IMR-90 (cell line): ENCODE results near the gene RASGRF2. TPM values are rescaled to one million over a fixed set of nuclear protein-coding genes. Genes with fewer than 3 reads are reported as not detected.
A peak's percentile ranks its signal among the peaks of the same experiment; 100 is the strongest.

Experiments
- ATAC-seq: fragments of 200-7000 bp; cut with Tn5 transposase; 2 replicates; pipeline ENCODE4 v1.9.1; 2020; ENCODE audit warnings: low read depth, mild to moderate bottlenecking, moderate library complexity
- BruUV-seq: library from RNA; stranded (reverse); fragments of 400-500 nt; replicated peaks from 2 replicates; lab custom pipeline; 2021; lab: Mats Ljungman, UMichigan
- CTCF ChIA-PET: fragments of 300-600 bp; formaldehyde crosslinking; extraction: SDS; loops from one replicate; lab custom pipeline; 2021; ENCODE audit warnings: antibody characterized with exemption; lab: Yijun Ruan, JAX
- POLR2A ChIA-PET: fragments of 300-600 bp; sonication (Branson Sonifier 250); formaldehyde crosslinking; loops from one replicate; lab custom pipeline; 2022; ENCODE audit warnings: antibody characterized with exemption; ENCODE audit not compliant: unreplicated experiment; lab: Charles Lee
- DNase-seq: peaks from one replicate; pipeline ENCODE4 v3.0.0; 2013
- H2AFZ ChIP-seq: replicated peaks from 2 replicates; pipeline ENCODE3; 2013; ENCODE audit warnings: low read length, mild to moderate bottlenecking; ENCODE audit not compliant: poor library complexity
- H2AK5ac ChIP-seq: 2 replicates; pipeline ENCODE4 v1.6.1; 2013; ENCODE audit warnings: low read depth, low read length, inconsistent platforms
- H2AK9ac ChIP-seq: replicated peaks from 2 replicates; pipeline ENCODE3; 2013; ENCODE audit warnings: mild to moderate bottlenecking, low read depth, low read length, moderate library complexity; ENCODE audit not compliant: poor library complexity
- H2BK120ac ChIP-seq: 2 replicates; pipeline ENCODE4 v1.6.1; 2013; ENCODE audit warnings: low read depth, low read length, inconsistent platforms
- H2BK15ac ChIP-seq: 3 replicates; pipeline ENCODE4 v1.6.1; 2013; ENCODE audit warnings: low read depth, low read length, inconsistent platforms
- H2BK20ac ChIP-seq: 2 replicates; pipeline ENCODE4 v1.6.1; 2013; ENCODE audit warnings: low read depth, mild to moderate bottlenecking, inconsistent platforms, low read length, moderate library complexity
- H2BK5ac ChIP-seq: 2 replicates; pipeline ENCODE4 v1.6.1; 2013; ENCODE audit warnings: mild to moderate bottlenecking, low read depth, low read length, inconsistent platforms; ENCODE audit not compliant: poor library complexity, severe bottlenecking
- H3K14ac ChIP-seq: replicated peaks from 2 replicates; pipeline ENCODE4 v1.6.1; 2013; ENCODE audit warnings: low read depth, low read length, inconsistent platforms
- H3K18ac ChIP-seq: 2 replicates; pipeline ENCODE4 v1.6.1; 2013; ENCODE audit warnings: low read depth, low read length, control low read depth
- H3K23ac ChIP-seq: 2 replicates; pipeline ENCODE4 v1.6.1; 2013; ENCODE audit warnings: low read depth, low read length, inconsistent platforms
- H3K27ac ChIP-seq: 2 replicates; pipeline ENCODE4 v1.5.1; 2013; ENCODE audit warnings: mild to moderate bottlenecking, control low read depth, low read length; ENCODE audit not compliant: insufficient read depth
- H3K27me3 ChIP-seq: 2 replicates; pipeline ENCODE4 v1.6.1; 2013; ENCODE audit warnings: low read length; ENCODE audit not compliant: control insufficient read depth, insufficient read depth
- H3K36me3 ChIP-seq: 2 replicates; pipeline ENCODE4 v1.6.1; 2013; ENCODE audit warnings: low read length, mixed read lengths; ENCODE audit not compliant: control insufficient read depth, insufficient read depth
- H3K4ac ChIP-seq: 2 replicates; pipeline ENCODE4 v1.6.1; 2013; ENCODE audit warnings: low read depth, low read length, inconsistent platforms
- H3K4me1 ChIP-seq: 2 replicates; pipeline ENCODE4 v1.6.1; 2013; ENCODE audit warnings: low read length, mixed read lengths; ENCODE audit not compliant: control insufficient read depth, insufficient read depth
- H3K4me2 ChIP-seq: 2 replicates; pipeline ENCODE4 v1.6.1; 2013; ENCODE audit warnings: low read depth, mild to moderate bottlenecking, control low read depth, low read length, moderate library complexity
- H3K4me3 ChIP-seq: 2 replicates; pipeline ENCODE4 v1.5.1; 2013; ENCODE audit warnings: low read depth, mild to moderate bottlenecking, control low read depth, low read length, moderate library complexity; ENCODE audit not compliant: insufficient read depth
- H3K56ac ChIP-seq: 2 replicates; pipeline ENCODE4 v1.6.1; 2013; ENCODE audit warnings: low read length, inconsistent platforms; ENCODE audit not compliant: insufficient read depth; ENCODE audit errors: extremely low read depth
- H3K79me1 ChIP-seq, 2 experiments: 2 replicates each; pipeline ENCODE4 v1.6.1; 2013; ENCODE audit warnings: low read length in 2 of 2, inconsistent platforms in 1 of 2, low read depth in 1 of 2
- H3K9ac ChIP-seq: 2 replicates; pipeline ENCODE4 v1.6.1; 2013; ENCODE audit warnings: low read depth, low read length, control low read depth
- H3K9me1 ChIP-seq: 2 replicates; pipeline ENCODE4 v1.6.1; 2013; ENCODE audit warnings: low read length, inconsistent platforms; ENCODE audit not compliant: insufficient read depth
- H3K9me3 ChIP-seq: 2 replicates; pipeline ENCODE4 v1.6.1; 2013; ENCODE audit warnings: low read length; ENCODE audit not compliant: control insufficient read depth, insufficient read depth
- H4K20me1 ChIP-seq: 2 replicates; pipeline ENCODE4 v1.6.1; 2013; ENCODE audit warnings: low read length, inconsistent platforms; ENCODE audit not compliant: insufficient read depth
- H4K5ac ChIP-seq: 2 replicates; pipeline ENCODE4 v1.6.1; 2013; ENCODE audit warnings: mild to moderate bottlenecking, low read depth, low read length, control low read depth
- H4K8ac ChIP-seq, 2 experiments: 2 replicates each; pipeline ENCODE4 v1.6.1; 2013; ENCODE audit warnings: low read depth in 2 of 2, low read length in 2 of 2, control low read depth in 1 of 2, inconsistent platforms in 1 of 2
- H4K91ac ChIP-seq: 2 replicates; pipeline ENCODE4 v1.6.1; 2013; ENCODE audit warnings: low read depth, low read length, inconsistent platforms; ENCODE audit not compliant: insufficient read depth
- CTCF ChIP-seq: conservative IDR thresholded peaks from 2 replicates; pipeline ENCODE4 v1.5.1; 2012; ENCODE audit warnings: mild to moderate bottlenecking, low read depth, low read length, improper control_type of control experiment
- ELK1 ChIP-seq: fragments of 150-350 bp; IDR thresholded peaks from 2 replicates; pipeline ENCODE4 v1.6.1; 2016; ENCODE audit warnings: low read depth, mild to moderate bottlenecking, low read length, moderate library complexity, borderline replicate concordance
- FOS ChIP-seq: fragments of 150-350 bp; IDR thresholded peaks from 2 replicates; pipeline ENCODE4 v1.6.1; 2016; ENCODE audit warnings: low read depth, low read length
- MAZ ChIP-seq: IDR thresholded peaks from 2 replicates; pipeline ENCODE4 v1.6.1; 2012; ENCODE audit warnings: low read depth, mild to moderate bottlenecking, low read length, improper control_type of control experiment, moderate library complexity, borderline replicate concordance
- MXI1 ChIP-seq: IDR thresholded peaks from 2 replicates; pipeline ENCODE4 v1.6.1; 2012; ENCODE audit warnings: low read depth, mild to moderate bottlenecking, low read length, moderate library complexity, borderline replicate concordance
- NFE2L2 ChIP-seq: fragments of 150-350 bp; IDR thresholded peaks from 2 replicates; pipeline ENCODE4 v1.6.1; 2016; ENCODE audit warnings: low read depth, mild to moderate bottlenecking, low read length
- POLR2A ChIP-seq: IDR thresholded peaks from 2 replicates; pipeline ENCODE4 v1.6.1; 2012; ENCODE audit warnings: mild to moderate bottlenecking, low read depth, low read length
- WGBS, 2 experiments: methylation state at CpG; one replicate each; pipeline versions ENCODE4 v1.1.5 to v1.1.7; 2013; ENCODE audit warnings: missing lambda C conversion rate in 2 of 2; ENCODE audit not compliant: insufficient read length in 1 of 2; ENCODE audit errors: extremely low coverage in 2 of 2; 5-methylcytosine and 5-hydroxymethylcytosine counted together
- dilution Hi-C: fragments of 300-500 bp; cut with HindIII; formaldehyde crosslinking; loops from one replicate; pipeline ENCODE4 v1.14.3; 2018; ENCODE audit warnings: low sequenced_read_pairs; ENCODE audit not compliant: unreplicated experiment
- in situ Hi-C: fragments of 300-500 bp; cut with MboI; formaldehyde crosslinking; loops from 3 replicates; pipeline ENCODE4 v1.14.3; 2019; ENCODE audit warnings: low sequenced_read_pairs, inconsistent platforms, mixed read lengths
- intact Hi-C: fragments of 100-400 bp; cut with micrococcal nuclease; formaldehyde crosslinking; loops from 2 replicates; pipeline ENCODE4 v1.10.0; 2022
- polyA plus RNA-seq, 3 experiments: library from polyadenylated mRNA; depleted of rRNA; stranded (reverse); fragments of >200 nt; gene quantifications; 2 replicates each; pipeline ENCODE4 v1.2.3, GENCODE V29; 2012; ENCODE audit warnings: low replicate concordance in 1 of 3
- total RNA-seq: library from RNA; depleted of rRNA; stranded (reverse); fragments of >200 nt; gene quantifications from 2 replicates; pipeline ENCODE4 v1.2.3, GENCODE V29; 2012

The RASGRF2 gene
- total and polyA plus RNA-seq, 2 of the 4 experiments (the other 2 are of a cell fraction) = 2.9 to 5.0 TPM

GRCh38 chr5:81205058-81205457 is 244.9 kb downstream of the RASGRF2 start:
- H3K36me3 ChIP-seq = no peaks in the 10 kb centered on the region; the same call in 1 of the 2 replicates
- CTCF ChIA-PET = no interaction called here
- no peak overlapping the region for H3K4me3 ChIP-seq
- no peak overlapping the region for H2BK120ac ChIP-seq
- H2BK5ac ChIP-seq = no peak overlapping the region
- no peak overlapping the region for H3K23ac ChIP-seq
- peak overlapping the region; percentile 33 for H2AK9ac ChIP-seq
- no peaks in the 10 kb centered on the region; the same call in 1 of the 2 replicates for H4K20me1 ChIP-seq
- dilution Hi-C loops (no loop called here), in situ Hi-C loops (no loop called here), intact Hi-C loops (no loop called here)
- H3K18ac ChIP-seq = no peak overlapping the region
- H3K9ac ChIP-seq = no peak overlapping the region
- no peak overlapping the region for H2BK20ac ChIP-seq
- H4K5ac ChIP-seq = no peak overlapping the region
- H4K8ac ChIP-seq = no peak overlapping the region
- DNase-seq (no peak), ATAC-seq (no peak)
- TF ChIP-seq MXI1 = no peak
- TF ChIP-seq POLR2A = no peak
- no peak for TF ChIP-seq CTCF
- TF ChIP-seq FOS = no peak
- TF ChIP-seq MAZ = no peak
- no peak for TF ChIP-seq ELK1
- TF ChIP-seq NFE2L2 = no peak
- no peak overlapping the region for H2AK5ac ChIP-seq
- POLR2A ChIA-PET = no interaction called here
- H3K27ac ChIP-seq = no peak overlapping the region
- H3K9me3 ChIP-seq = no peaks in the 10 kb centered on the region
- 82% methylated on average over 2 of the region's 4 CpGs; no CpG with 5 or more reads in 1 of the 2 experiments for WGBS, 2 experiments
- no peak overlapping the region for H3K14ac ChIP-seq
- H3K27me3 ChIP-seq = no peaks in the 10 kb centered on the region
- H3K79me1 ChIP-seq = no peaks in the 10 kb centered on the region
- BruUV-seq = no TSS peak
- H3K4me1 ChIP-seq = no peaks in the 10 kb centered on the region
- H4K91ac ChIP-seq = no peak overlapping the region
- H2AFZ ChIP-seq = no peak overlapping the region
- H3K9me1 ChIP-seq = peaks cover 3% of the 10 kb centered on the region; the same call in 1 of the 2 replicates
- no peak overlapping the region for H3K4ac ChIP-seq
- no peak overlapping the region for H3K4me2 ChIP-seq
- no peak overlapping the region for H2BK15ac ChIP-seq
- H3K56ac ChIP-seq = no peak overlapping the region
